Measurements from ENCODE around the gene CCBE1. TPM values are rescaled to one million over a fixed set of nuclear protein-coding genes. Genes with fewer than 3 reads are reported as not detected.

The CCBE1 gene
- polyA plus RNA-seq, 1 donor from 2014 or later, result 0.19 TPM

GRCh38 chr18:59597049-59597448, 100.2 kb downstream of the CCBE1 start:
- Histone ChIP-seq H4K20me1 (ENCODE audit: insufficient read depth) (no peaks in the 10 kb centered on the region), H3K9me2 (ENCODE audit: insufficient read depth, low read length) (no peaks in the 10 kb centered on the region), H3F3A (ENCODE audit: insufficient read depth, low read length, poor library complexity, severe bottlenecking) (no peaks in the 10 kb centered on the region), H2AFZ (ENCODE audit: low read depth, low read length) (no peak overlapping the region), H3K27ac (ENCODE audit: low read length) (no peak overlapping the region), H3K36me3 (ENCODE audit: insufficient read depth, low read length) (no peaks in the 10 kb centered on the region), H3K9me3 (ENCODE audit: low read length) (no peaks in the 10 kb centered on the region), H3K79me2 (replicated peaks; ENCODE audit: insufficient read depth, low read length) (no peaks in the 10 kb centered on the region), H3K4me3 (ENCODE audit: low read length) (no peak overlapping the region), H3K9ac (ENCODE audit: low read length) (no peak overlapping the region), H3K27me3 (ENCODE audit: insufficient read depth, low read depth, low read length) (no peaks in the 10 kb centered on the region), H3K4me2 (ENCODE audit: low read length) (no peak overlapping the region)
- TF ChIP-seq REST (IDR thresholded peaks at IDR 0.05; ENCODE audit: borderline replicate concordance), result no peak
- no peak for TF ChIP-seq EZH2 (IDR thresholded peaks at IDR 0.05; ENCODE audit: borderline replicate concordance, insufficient read depth, low read length, poor library complexity, severe bottlenecking)
- no peak for TF ChIP-seq CTCF (IDR thresholded peaks at IDR 0.05; ENCODE audit: poor library complexity, severe bottlenecking)
- TF ChIP-seq POLR2AphosphoS5 (IDR thresholded peaks at IDR 0.05), result no peak
- TF ChIP-seq TAF1 (IDR thresholded peaks at IDR 0.05; ENCODE audit: low read depth), result no peak
- no peak for TF ChIP-seq RAD21 (conservative IDR thresholded peaks at IDR 0.05)

- Histone ChIP-seq H3K9me2 (ENCODE audit: insufficient read depth, low read length) (no peaks in the 10 kb centered on the region), H3K36me3 (ENCODE audit: insufficient read depth, low read length) (no peaks in the 10 kb centered on the region), H3K9ac (ENCODE audit: low read length) (no peak overlapping the region), H4K20me1 (ENCODE audit: insufficient read depth) (no peaks in the 10 kb centered on the region), H3K4me3 (ENCODE audit: low read length) (no peak overlapping the region), H3K4me2 (ENCODE audit: low read length) (no peak overlapping the region), H3F3A (ENCODE audit: insufficient read depth, low read length, poor library complexity, severe bottlenecking) (no peaks in the 10 kb centered on the region), H3K9me3 (ENCODE audit: low read length) (no peaks in the 10 kb centered on the region), H3K79me2 (replicated peaks; ENCODE audit: insufficient read depth, low read length) (no peaks in the 10 kb centered on the region), H3K27ac (ENCODE audit: low read length) (no peak overlapping the region), H2AFZ (ENCODE audit: low read depth, low read length) (no peak overlapping the region), H3K27me3 (ENCODE audit: insufficient read depth, low read depth, low read length) (no peaks in the 10 kb centered on the region)
- TF ChIP-seq SMC3 (conservative IDR thresholded peaks at IDR 0.05; ENCODE audit: poor library complexity) (no peak), CTCF (IDR thresholded peaks at IDR 0.05; ENCODE audit: poor library complexity, severe bottlenecking) (no peak), EZH2 (IDR thresholded peaks at IDR 0.05; ENCODE audit: borderline replicate concordance, insufficient read depth, low read length, poor library complexity, severe bottlenecking) (no peak), EP300 (conservative IDR thresholded peaks at IDR 0.05; ENCODE audit: poor library complexity, severe bottlenecking) (no peak), TAF1 (IDR thresholded peaks at IDR 0.05; ENCODE audit: low read depth) (no peak), MXI1 (conservative IDR thresholded peaks at IDR 0.05; ENCODE audit: poor library complexity, severe bottlenecking) (no peak), POLR2AphosphoS5 (IDR thresholded peaks at IDR 0.05) (no peak), RAD21 (conservative IDR thresholded peaks at IDR 0.05) (no peak), REST (IDR thresholded peaks at IDR 0.05; ENCODE audit: borderline replicate concordance) (no peak)
These were observed 103.9 kb downstream of the CCBE1 start for GRCh38 chr18:59593291-59593717.
